ENCODE data around the gene UGT8.
A peak's percentile ranks its signal among the peaks of the same experiment; 100 is the strongest.

UGT8 gene

DNA sequence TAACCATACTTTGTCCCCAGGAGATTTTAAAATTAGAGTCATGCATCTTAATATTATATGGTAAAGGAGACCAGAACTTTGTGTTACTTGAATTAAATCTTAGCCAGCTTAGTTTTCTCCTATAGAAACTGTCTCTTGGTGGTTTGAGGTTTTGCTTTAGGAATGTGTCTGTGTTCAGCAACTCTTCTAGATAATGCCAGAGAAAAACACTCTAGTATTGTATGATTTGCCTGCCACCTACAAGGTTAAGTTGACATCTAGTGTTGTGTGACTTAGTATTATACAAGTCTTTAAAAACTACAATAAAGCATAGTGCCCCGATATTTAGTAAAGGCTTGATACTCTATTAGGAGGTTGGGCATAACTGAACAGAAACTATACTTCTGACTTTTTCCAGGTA, 2.1 kb downstream of the UGT8 start:
- TF ChIP-seq, protein P1, sequence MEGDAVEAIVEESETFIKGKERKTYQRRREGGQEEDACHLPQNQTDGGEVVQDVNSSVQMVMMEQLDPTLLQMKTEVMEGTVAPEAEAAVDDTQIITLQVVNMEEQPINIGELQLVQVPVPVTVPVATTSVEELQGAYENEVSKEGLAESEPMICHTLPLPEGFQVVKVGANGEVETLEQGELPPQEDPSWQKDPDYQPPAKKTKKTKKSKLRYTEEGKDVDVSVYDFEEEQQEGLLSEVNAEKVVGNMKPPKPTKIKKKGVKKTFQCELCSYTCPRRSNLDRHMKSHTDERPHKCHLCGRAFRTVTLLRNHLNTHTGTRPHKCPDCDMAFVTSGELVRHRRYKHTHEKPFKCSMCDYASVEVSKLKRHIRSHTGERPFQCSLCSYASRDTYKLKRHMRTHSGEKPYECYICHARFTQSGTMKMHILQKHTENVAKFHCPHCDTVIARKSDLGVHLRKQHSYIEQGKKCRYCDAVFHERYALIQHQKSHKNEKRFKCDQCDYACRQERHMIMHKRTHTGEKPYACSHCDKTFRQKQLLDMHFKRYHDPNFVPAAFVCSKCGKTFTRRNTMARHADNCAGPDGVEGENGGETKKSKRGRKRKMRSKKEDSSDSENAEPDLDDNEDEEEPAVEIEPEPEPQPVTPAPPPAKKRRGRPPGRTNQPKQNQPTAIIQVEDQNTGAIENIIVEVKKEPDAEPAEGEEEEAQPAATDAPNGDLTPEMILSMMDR (IDR thresholded peaks at IDR 0.05; ENCODE audit: unreplicated experiment in 3 of 3) = no peak
- peak overlapping the region in 1 of 3 experiments; percentile 23 for H3K27ac Mint-ChIP-seq
- H3K36me3 Mint-ChIP-seq (ENCODE audit: low read depth) = no peaks in the 10 kb centered on the region
- H3K27me3 Mint-ChIP-seq (ENCODE audit: low read depth) = peaks cover 47% of the 10 kb centered on the region
- peak overlapping the region; percentile 67 to 98 (median 88) for H3K4me3 Mint-ChIP-seq
- peaks cover 6% of the 10 kb centered on the region for H3K4me1 Mint-ChIP-seq
- peaks cover under 1% of the 10 kb centered on the region for H3K9me3 Mint-ChIP-seq

DNA sequence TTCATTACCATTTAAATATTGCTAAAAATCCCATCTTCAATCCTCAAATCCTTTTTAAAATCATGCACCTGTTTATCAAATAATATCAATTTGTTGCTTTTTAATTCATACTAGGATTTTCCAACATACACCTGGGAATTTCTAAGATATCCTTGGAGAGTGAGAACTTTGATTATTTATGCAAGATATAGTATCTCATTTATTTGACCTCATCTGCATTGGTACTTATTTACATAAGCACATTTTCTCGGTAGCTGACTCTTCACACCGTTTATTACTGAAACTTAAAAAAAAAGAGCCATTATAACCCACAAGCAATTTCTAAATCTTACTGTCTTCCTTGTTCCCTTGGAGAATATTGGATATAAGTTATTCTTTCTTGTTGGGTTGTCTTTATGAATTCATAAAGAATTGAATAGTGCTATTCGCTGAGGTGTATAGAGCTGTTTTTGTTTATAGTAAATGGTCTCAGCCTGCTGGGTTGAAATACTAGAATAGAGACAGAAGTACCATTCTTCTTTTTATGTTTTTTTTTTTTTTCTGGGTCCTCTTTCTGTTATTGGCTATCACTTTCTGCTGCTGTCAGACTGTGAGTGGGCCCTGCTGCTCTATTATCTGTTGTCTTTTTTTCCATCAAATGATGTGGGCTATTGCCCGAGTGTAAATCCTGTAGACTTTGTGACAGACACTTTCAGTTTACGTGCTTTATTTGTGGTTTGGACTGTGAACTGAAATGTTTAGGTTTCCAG, 2.9 kb downstream of the UGT8 start:
- Mint-ChIP-seq H3K27me3 (ENCODE audit: low read depth) (peaks cover 39% of the 10 kb centered on the region), H3K4me3 (no peak overlapping the region), H3K27ac (no peak overlapping the region), H3K4me1 (peaks cover 6% of the 10 kb centered on the region), H3K36me3 (ENCODE audit: low read depth) (no peaks in the 10 kb centered on the region), H3K9me3 (no peaks in the 10 kb centered on the region)
- TF ChIP-seq, protein P1 (IDR thresholded peaks at IDR 0.05; ENCODE audit: unreplicated experiment in 3 of 3) = no peak

DNA sequence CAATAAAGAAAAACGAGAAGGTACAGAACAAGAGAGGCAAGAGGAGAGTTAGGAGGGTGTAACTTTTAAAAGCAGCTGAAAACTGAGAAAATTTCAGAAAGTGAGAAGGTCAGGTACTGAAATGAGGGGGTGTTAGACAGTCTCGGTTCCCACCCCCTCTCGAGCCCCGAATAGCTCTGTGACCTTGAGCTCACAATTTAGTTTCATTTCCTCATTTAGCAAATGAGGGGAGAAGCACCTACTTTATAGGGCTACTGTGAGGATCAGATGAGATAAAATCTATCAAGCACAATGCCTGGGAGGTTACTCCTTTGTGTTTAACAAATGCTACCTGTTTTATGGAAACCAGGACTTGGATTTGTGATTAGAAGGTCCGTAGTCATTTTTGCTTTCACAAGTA, 4.9 kb downstream of the UGT8 start:
- peaks cover 26% of the 10 kb centered on the region for H3K27me3 Mint-ChIP-seq (ENCODE audit: low read depth)
- no peak overlapping the region for H3K27ac Mint-ChIP-seq
- H3K9me3 Mint-ChIP-seq = no peaks in the 10 kb centered on the region
- H3K4me1 Mint-ChIP-seq = peaks cover 6% of the 10 kb centered on the region
- no peak overlapping the region for H3K4me3 Mint-ChIP-seq
- TF ChIP-seq, protein P1 (IDR thresholded peaks at IDR 0.05; ENCODE audit: unreplicated experiment in 3 of 3) = no peak
- H3K36me3 Mint-ChIP-seq (ENCODE audit: low read depth) = no peaks in the 10 kb centered on the region

DNA sequence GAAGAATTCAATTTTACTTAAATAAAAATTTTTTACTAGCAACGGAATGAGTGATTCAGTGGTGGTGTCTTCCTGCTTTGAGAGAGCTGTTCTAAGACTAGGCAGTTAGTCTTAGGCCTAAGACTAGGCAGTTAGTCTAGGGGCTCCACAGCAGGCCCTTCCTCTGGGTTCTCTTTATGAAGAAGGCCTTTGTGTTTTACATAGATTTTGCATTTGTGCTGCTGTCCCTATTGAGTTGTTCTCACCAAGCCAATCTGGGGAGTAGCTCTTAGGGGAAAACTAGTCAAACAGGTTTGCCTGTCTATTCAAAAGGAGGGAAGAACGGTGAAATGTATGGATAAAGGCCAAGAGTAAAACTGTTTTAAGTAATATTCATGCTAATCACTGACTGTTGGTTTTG, 7.6 kb downstream of the UGT8 start:
- TF ChIP-seq, protein P1 (IDR thresholded peaks at IDR 0.05; ENCODE audit: unreplicated experiment in 3 of 3) = no peak
- no peaks in the 10 kb centered on the region for H3K27me3 Mint-ChIP-seq (ENCODE audit: low read depth)

DNA sequence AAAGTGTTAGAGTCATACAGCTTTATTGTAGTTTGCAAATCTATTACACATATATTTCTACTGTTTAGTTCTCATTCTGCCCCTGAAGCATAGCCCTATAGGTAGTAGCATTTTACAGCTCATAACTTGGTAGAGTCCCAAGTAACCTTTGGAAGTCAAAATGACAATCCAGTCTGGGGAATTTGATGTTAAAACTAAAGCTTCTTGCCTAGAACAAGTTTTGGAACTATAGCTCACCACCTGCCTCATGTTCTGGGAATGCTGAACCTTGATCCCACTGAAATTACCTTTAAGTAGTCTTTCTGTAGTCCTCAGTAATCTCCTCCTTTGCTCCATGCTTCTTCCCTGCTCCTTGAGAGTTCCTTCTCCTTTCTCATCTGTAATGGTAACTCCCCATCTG, 8.4 kb downstream of the UGT8 start:
- H3K4me1 Mint-ChIP-seq = no peaks in the 10 kb centered on the region
- no peaks in the 10 kb centered on the region for H3K36me3 Mint-ChIP-seq (ENCODE audit: low read depth)
- H3K27ac Mint-ChIP-seq = no peak overlapping the region
- H3K4me3 Mint-ChIP-seq = no peak overlapping the region
- no peaks in the 10 kb centered on the region for H3K27me3 Mint-ChIP-seq (ENCODE audit: low read depth)
- no peaks in the 10 kb centered on the region for H3K9me3 Mint-ChIP-seq
- TF ChIP-seq, protein P1 (IDR thresholded peaks at IDR 0.05; ENCODE audit: unreplicated experiment in 3 of 3) = no peak

More for the DNA sequence above, 7.6 kb downstream of the UGT8 start:
- no peak overlapping the region for H3K4me3 Mint-ChIP-seq
- no peaks in the 10 kb centered on the region for H3K4me1 Mint-ChIP-seq
- no peaks in the 10 kb centered on the region for H3K36me3 Mint-ChIP-seq (ENCODE audit: low read depth)
- H3K9me3 Mint-ChIP-seq = no peaks in the 10 kb centered on the region
- H3K27ac Mint-ChIP-seq = no peak overlapping the region

DNA sequence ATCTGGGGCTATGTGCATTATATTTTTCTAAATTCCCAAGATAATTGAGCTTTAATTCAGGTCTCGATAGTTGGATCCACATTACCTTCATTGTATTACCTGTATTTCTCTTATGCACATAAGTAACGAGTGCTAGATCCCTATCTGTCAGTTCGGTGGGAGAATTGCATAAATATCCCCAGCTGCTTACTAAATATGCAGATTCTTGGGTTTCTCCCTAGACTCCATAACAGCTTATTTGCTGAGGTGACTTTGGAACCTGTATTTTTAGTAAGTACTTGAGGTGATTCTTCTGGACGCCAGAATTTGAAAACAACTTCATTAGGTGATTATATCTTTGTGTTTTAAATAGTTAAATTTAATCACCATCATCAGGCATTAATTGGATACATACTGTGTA, 15.0 kb downstream of the UGT8 start:
- no peaks in the 10 kb centered on the region for H3K9me3 Mint-ChIP-seq
- H3K4me3 Mint-ChIP-seq = no peak overlapping the region
- TF ChIP-seq, protein P1 (IDR thresholded peaks at IDR 0.05; ENCODE audit: unreplicated experiment in 3 of 3) = no peak
- H3K27me3 Mint-ChIP-seq (ENCODE audit: low read depth) = no peaks in the 10 kb centered on the region
- H3K4me1 Mint-ChIP-seq = no peaks in the 10 kb centered on the region
- H3K27ac Mint-ChIP-seq = peak overlapping the region in 1 of 3 experiments; percentile 49
- H3K36me3 Mint-ChIP-seq (ENCODE audit: low read depth) = no peaks in the 10 kb centered on the region

Measured in nephron (organoid).